Fibroblast of upper back skin (primary cell): ENCODE measurements around the gene DNM2.
"Not testable (repeated sequence)": the region's sequence is repeated elsewhere in the genome, so short reads cannot be mapped to it uniquely, and the experiment has no call there.

Experiments used
- DNase-seq: peaks from one replicate; pipeline ENCODE4 v3.0.0-alpha.2; 2013

Gene DNM2

DNA sequence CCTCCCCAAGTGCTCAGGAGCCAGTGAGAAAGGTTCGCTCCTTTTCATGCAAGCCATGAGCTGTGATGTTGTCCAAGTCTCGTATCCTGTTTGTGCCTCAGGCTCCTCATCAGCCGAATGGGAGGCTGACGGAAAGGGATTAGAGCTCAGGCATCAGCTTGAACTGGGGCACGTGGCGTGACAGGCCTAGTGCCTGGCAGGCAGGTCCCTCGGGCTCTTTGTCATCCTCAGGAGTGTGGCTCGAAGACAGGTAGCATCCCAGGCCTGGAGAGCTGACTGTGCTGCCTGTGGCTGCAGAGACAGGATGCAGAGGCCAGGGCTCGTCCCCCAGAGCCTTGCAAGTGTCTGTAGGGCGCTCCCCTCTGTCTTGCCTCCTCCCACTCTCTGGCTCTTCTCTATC, 38.5 kb downstream of the DNM2 start:
- DNase-seq: no peak

DNA sequence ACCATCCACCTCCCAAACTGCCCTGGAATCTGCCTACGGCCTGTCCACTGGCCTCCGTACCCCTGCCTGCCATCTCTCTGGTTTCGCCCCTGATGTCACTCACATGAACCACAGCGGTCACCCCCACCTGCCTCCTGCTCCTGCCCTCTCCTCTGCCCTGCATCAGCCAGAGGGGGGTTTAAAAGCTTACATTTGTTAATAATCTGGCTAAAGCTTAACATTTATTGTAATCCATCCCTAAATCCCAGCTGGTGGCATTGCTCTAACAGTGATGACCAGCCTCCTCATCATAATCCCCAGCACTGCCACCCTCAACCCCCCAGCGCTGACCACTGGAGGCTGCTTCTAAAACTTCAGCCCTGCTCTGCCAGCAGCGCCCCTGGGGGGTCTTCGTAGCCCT, 38.9 kb downstream of the DNM2 start:
- no peak for DNase-seq

DNA sequence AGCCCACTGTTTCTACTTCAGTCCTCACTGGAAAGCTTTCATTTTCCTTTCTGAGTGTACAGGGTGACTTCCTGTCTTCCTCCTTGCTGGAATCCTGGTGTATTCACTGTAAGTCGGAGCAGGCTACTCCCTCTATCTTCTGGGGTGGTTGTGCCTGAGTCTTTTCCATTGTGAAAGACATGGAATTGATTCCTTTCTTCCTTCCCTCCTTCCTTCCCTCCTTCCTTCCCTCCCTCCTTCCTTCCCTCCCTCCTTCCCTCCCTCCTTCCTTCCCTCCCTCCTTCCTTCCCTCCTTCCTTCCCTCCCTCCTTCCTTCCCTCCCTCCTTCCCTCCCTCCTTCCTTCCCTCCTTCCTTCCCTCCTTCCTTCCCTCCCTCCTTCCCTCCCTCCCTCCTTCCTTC, 40.2 kb downstream of the DNM2 start:
- DNase-seq: not testable (repeated sequence)

DNA sequence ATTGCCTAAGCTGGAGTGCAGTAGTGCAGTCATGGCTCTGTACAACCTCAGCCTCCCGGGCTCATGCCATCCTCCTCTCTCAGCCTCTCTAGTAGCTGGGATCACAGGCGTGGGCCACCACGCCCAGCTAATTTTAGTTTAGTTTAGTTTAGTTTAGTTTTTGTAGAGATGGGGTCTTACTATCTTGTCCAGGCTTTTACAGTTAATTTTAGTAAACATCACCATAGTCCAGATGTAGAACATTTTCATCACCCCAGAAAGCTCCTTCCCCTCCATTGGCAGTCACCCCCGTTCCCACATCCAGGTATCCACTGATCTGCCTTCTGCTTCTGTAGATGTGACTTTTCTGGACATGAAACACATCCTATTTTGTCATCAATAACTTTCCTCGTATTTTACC, 41.1 kb downstream of the DNM2 start:
- no peak for DNase-seq

DNA sequence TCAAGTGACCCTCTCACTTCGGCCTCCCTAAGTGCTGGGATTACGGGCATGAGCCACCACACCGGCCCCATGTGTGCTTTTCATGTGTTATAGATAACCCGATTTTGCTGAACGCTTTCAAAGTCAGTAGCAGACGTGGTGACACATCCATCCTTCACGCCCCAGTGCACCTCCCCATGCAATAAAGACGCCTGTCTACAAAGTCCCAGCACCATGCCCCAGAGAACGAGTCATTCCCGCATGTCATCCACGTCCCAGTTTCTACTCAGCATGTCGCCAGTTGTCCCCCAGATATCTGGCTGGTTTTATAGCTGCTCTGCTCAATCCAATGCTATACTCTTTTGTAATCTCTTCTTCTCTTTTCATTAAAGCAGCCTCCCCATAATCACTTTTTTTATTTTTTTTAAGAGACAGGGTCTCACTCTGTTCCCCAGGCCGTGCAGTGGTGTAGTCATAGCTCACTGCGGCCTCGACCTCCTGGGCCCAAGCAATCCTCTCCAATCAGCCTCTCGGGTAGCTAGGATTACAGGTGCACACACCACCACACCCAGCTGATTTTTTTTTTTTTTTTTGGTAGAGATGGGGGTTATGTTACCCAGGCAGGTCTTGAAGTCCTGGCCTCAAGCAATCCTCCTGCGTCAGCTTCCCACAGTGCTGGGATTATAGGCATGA, 42.5 kb downstream of the DNM2 start:
- peak; percentile 23 for DNase-seq

DNA sequence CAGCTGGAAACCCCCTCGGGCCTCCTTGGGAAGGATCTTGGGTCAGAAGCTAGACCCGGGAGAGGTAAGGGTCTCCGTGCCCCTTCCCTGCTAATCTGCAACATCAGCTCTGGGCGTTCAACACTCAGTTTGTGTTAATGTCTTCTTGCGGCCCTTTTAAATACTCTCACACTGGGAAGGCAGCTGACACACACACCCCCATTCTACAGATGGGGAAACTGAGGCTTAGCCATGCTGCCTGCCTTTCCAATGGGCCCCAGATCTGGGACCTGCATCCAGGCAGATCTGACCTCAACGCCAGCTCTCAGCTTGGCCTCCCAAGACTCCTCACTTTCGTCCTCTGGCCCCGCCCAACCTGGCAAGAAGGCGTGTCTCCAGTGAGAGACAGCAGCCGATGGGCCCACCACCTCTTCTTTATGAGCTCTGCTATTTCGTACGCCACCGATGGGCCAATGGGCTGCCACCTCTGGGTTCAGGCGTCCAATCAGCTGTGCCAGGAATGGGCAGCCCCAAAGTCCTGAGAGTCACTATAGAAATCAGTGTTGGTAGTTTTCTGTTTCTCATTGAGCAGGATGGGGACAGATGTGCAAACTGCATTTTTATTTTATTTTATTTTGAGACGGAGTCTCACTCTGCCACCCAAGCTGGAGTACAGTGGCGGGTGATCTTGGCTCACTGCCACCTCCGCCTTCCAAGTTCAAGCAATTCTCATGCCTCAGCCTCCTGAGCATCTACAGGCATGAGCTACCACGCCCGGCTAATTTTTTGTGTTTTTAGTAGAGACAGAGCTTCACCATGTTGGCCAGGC, 43.8 kb downstream of the DNM2 start:
- DNase-seq: no peak

DNA sequence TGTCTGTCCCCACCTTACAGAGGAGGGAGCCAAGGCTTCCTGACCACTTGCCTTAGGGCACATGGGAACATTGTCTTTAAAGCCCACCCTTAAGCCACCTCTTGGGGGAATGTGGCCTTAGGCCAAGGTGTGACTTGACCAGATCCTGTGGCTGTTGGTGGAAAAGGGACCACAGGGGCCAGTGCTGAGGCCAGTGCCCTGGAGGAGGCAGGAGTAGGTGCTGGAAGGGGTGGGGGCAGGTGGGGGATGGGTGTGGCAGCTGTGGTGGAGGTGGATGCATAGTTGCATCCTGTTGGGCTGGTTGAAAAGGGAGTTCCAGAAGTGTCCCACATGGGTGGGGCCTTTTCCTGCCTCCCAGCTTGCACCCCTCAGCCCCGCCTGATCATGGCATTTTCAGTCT, 44.8 kb downstream of the DNM2 start:
- no peak for DNase-seq

DNA sequence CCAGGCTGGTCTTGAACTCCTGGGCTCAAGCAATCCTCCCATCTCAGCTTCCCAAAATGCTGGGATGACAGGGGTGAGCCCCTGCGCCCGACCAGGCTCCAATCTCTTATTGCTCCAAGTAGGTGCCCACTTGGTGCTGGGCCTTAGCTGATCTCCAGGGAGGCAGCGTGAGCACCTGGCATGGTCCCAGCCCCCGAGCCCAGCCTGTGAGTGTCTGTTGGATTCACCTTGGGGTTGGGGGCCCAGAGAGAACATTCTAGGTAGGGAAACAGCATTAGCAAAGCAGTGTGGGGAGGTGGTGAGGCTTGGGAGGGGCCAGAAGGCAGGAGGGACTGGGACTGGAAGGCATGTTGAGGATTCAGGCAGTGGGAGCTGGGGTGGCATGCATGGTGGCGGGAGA, 45.5 kb downstream of the DNM2 start:
- DNase-seq: no peak

DNA sequence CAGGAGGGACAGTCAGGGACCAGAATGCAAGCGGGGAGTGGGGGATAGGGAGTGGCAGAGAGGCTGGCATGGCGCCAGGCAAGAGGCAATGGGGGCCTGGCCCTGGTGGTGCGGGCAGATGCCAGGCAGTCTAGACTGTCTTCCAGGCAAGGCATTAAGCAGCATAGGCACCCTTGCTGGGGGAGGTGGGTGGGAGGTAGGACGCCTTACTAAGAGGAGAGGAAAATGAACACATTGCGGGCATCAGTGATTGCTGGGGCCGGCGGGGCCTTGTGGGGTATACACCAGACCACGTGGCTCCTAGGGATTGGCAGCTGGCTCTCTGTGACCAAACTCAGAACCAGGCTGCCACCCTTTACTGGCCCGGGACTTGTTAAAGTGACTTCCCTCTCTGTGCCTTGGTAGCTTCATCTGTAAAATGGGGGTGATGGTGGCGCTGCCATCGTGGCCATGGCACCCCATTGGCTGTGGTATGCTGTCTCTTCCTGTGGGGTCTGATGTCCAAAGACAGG, 46.0 kb downstream of the DNM2 start:
- DNase-seq: no peak

DNA sequence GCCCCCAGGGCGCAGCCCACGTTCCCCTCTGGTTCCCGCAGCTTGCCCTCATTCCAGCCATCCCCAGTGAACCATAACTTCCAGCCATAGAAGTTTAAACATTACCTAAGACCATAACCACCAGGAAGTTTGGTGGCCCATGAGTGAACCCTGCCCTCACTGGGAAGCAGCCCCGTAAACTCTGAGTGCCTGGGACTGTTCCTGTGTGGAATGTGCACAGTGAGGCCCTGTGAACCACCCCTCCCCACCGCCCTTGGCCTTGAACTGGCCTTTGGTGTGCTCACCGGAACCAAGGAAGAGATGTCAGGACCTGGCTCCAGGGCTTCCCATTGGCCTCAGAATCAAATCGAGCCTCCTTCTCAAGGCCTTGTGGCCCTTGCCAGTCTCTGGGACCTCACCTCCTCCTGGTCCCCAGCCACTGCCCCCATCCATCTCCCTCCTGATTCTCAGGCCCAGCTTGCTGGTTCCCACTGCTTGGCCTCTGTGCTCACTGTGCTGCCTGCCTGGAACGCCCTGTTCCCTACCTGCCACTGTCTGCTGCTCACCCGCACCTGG, 46.5 kb downstream of the DNM2 start:
- no peak for DNase-seq

DNA sequence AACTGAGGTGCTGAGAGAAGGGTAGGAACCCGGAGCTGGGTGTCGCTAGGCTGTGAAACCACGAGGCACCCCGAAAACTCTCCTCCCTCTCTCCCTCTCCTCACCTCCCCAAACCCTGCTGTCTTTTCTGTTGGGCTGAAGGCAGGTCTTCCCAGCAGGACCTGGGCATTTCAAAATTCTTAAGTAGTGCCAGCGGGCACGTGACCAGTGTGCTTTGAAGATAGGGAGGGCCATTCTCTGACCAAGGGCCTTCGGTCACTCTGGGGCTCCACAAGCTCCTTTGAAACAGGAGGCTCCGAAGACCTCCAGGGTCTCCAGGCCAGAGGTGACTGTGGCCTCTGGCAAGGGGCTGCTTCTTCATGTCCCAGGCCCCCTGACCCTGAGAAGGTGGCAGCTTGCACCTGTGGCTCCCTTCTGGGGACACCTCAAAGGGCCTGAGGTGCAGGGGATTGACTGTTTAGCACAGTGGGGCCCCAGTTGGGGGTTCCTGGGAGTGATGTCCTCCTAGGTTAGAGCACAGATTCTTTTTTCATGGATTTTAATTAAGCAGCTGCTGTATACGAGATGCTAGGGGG, 48.3 kb downstream of the DNM2 start:
- DNase-seq: no peak

DNA sequence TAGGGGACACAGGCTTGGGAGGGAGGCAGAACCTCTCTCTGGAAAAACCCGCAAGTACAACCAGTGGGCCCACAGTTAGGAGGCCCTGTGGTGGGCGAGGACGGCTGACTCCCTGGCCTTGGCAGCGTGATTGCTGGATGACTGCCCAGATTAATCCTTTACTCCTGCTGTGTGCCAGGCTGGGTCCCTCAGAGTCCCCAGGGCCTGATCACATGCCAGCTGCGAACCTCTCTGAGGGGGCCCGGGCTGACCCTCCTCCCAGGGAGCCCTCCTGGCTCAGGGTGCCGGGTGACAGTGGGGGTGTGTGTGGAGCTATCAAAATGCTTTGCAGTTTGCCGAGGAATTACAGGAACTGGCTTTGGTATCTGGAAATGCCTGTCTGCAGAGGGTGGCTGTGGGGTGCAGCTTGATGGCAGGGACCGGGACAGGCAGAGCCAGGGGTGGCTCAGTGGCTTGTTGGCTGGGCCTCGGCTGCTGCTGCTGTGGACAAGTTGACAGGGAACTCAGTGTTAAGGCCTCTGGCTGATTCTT, 48.9 kb downstream of the DNM2 start:
- DNase-seq: no peak

DNA sequence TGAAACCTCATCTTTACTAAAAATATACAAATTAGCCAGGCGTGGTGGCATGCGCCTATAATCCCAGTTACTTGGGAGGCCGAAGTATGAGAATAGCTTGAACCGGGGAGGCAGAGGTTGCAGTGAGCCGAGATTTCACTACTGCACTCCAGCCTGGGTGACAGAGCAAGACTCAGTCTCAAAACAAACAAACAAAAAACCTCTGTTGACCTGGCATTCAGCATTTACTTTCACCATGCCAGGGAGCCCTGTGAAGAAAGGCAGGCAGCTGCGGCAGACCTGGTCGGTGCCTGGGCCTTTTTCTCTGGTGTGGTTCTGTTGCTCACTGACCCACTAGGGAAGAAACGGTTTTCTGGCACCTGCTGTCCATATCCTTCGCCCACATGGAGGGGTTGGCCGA, 49.8 kb downstream of the DNM2 start:
- DNase-seq: no peak

DNA sequence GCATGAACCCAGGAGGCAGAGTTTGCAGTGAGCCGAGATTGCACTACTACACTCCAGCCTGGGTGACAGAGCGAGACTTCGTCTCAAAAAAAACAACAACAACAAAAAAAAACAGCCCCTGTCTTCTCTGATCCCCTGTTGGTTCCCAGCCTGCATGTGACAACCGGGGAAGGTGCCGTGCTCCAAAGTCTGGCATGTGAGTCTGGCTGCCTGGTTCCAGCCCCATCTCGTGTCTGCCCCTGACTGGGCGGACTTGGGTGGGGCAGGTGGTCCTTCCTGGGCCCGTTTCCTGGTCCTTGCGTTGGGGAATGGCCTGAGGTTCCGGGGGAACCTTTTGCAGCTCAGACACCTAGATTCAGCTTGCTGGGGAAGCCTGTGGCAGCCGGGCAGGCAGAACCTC, 50.5 kb downstream of the DNM2 start:
- no peak for DNase-seq

DNA sequence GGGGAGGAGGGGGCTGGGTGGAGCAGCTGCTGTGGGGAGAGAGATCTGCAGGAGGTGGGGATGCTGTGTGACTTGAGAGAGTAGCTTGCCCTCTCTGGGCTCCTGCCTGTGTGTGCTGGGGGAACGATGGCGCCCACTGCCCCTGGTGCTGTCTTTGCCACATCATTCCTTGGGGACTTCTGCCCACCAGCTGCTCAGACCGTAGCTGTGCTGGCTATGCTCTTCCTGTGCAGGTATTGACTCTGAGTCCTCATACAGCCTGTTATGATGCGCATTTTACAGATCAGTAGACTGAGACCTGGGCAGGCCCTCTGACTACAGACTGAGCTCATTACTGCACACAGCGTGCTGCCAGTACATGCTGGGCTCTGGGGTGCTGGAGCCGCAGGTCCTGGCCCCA, 51.1 kb downstream of the DNM2 start:
- no peak for DNase-seq

DNA sequence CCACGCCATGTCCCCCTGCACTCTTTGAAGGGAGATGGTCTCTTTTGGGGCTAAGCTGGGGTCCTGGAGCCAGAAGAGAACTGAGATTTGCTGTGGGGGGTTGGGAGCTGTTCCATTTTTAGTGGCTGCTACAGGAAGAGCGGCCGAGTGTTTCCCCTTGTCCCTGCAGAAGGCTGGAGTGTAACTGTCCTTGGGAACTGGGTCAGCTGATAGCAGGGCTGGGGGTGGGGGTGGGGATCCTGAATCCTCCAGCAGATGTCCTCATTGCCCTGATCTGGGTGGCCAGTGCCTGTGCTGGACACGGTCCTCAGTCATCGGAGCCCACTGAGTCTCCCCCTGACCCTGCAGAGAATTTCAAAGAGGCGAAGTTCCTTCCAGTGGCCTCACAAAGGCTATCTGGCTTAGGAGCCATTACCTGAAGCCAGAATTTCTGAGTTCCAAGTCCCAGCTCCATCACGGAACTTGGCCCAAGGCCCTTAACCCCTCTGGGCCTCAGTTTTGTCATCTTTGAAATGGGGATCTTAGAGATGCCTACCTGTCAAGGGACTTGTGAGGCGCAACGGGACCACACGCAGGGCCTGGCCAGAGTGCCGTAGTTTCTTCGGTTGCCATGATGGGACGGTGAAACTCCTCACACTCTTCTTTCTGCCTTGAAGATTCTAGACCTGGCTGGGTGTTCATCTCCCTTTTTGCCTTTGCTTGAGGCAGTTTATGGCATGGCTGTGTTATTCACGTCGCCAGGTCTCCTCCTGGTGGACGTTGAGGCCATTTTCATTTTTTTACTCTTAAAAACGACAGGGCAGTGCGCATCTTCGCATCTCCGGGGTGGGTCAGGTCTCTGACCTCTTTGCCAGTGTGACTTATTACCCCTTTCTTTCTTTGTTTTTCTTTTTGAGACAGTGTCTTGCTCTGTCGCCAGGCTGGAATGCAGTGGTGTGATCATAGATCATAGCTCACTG, 51.9 kb downstream of the DNM2 start:
- peak; percentile 34 for DNase-seq

DNA sequence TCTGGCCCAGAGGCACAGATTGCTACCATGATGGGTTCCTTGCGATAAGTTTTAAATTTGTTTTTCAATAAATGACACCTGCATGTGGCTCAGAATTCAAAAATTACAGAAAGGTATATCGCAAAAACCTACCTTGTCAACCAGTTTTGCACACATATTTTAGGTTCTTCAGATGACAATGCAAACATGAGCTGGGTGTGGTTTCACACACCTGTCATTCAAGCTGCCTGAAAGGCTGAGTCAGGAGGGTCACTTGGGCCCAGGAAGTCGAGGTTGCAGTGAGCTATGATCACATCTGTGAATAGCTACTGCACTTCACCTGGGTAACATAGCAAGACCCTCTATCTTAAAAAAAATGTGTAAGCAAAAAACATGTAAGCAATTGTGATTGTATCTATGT, 56.1 kb downstream of the DNM2 start:
- no peak for DNase-seq

DNA sequence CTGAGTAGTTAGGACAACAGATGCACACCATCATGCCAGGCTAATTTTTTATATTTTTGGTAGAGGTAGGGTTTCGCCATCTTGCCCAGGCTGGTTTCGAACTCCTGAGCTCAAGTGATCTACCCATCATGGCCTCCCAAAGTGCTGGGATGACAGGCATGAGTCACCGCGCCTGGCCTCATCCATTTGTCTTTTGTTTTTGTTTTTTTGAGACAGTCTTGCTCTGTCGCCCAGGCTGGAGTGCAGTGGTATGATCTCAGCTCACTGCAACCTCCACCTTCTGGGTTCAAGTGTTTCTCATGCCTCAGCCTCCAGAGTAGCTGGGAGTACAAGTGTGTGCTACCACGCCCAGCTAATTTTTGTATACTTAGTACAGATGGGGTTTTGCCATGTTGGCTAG, 57.0 kb downstream of the DNM2 start:
- no peak for DNase-seq

DNA sequence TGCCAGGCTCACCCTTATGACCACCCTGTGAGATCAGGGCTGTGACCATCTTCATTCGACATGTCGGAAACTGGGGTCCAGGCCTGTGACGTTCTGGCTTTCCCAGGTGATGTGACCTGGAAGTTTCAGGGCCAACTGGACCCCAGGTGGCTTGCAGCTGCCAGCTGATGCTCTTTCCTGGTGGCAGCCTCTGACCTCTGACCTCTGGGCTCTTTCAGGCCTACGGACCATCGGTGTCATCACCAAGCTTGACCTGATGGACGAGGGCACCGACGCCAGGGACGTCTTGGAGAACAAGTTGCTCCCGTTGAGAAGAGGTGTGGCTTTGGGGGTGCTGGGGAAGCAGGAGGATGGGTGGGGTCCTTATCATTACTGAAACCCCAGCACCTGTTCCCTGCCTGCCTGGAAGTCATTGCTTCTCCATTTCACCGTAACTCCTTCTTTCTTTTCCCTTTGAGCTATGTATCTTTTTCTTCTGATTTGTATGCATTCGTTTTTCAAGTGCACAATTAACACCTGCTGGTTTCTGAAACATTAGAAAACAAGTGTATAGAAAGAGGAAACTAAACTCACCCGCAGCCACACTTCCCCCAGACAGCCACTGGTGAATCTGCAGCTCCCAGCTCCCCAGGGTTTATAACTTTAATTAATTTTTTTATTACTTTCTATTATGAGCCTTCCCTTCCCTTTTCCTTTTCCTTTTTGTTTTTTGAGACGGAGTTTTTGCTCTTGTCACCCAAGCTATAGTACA, 59.2 kb downstream of the DNM2 start:
- no peak for DNase-seq

DNA sequence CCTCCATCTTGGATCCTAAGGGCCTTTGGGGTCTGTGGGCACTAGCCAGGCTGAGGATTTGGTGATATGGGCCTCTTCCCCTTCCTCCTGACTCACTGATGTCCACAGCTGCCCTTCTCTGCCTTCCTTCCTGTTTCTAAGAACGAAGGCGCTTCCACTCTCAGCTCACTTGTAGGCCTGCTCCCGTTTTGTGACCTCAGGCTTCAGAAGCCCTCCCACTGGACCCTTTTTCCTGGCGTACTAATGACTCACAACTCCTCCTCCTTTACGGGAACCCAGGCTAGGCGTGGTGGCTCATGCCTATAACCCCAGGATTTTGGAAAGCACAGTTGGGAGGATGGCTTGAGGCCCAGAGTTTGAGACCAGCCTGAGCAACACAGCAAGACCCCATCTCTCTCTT, 62.5 kb downstream of the DNM2 start:
- peak; percentile 59 for DNase-seq

DNA sequence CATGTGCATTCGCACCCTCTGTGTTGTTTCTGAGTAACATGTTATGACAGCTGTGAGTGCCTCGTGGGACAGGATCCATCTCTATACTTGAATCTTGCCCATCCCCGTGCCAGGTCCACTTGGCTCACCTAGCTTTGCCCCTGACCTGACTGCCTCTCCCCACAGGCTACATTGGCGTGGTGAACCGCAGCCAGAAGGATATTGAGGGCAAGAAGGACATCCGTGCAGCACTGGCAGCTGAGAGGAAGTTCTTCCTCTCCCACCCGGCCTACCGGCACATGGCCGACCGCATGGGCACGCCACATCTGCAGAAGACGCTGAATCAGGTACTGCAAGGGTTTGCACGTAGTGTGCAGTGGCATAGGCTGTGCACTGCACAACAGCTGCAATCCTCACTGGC, 64.9 kb downstream of the DNM2 start:
- no peak for DNase-seq

DNA sequence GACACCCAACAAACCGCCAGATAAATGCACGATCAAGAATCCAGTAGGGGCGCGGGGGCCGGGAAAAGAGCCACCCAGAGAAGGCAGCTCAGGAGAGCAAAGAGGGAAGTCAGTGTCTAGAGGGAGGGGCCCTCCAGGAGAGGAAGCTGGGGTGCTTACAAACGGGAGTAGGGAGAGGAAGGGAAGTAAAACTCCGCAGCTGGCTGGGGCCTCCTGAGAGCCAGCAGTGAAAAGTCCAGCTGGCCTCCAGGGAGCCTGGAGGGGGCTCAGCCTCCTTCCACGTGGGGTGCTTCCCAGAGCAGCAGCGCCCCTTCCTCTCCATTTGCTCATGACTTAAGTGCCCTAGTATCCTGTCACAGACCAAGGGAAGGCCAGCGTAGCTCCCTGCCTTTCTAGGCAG, 66.4 kb downstream of the DNM2 start:
- no peak for DNase-seq
